OCI-LY7 (cell line): Measurements from ENCODE around the gene CBX2. TPM values are rescaled to one million over a fixed set of nuclear protein-coding genes. Genes with fewer than 3 reads are reported as not detected.

Source experiments
- BruUV-seq: library from RNA; stranded (reverse); fragments of 400-500 nt; replicated peaks from 2 replicates; lab custom pipeline; 2021; lab: Mats Ljungman, UMichigan
- CTCF ChIA-PET: fragments of 300-600 bp; sonication (Branson Sonifier 250); formaldehyde crosslinking; loops from one replicate; lab custom pipeline; 2022; ENCODE audit warnings: antibody characterized with exemption; ENCODE audit not compliant: unreplicated experiment; lab: Charles Lee
- POLR2A ChIA-PET: fragments of 300-600 bp; sonication (Branson Sonifier 250); formaldehyde crosslinking; loops from one replicate; lab custom pipeline; 2022; ENCODE audit warnings: antibody characterized with exemption; lab: Charles Lee
- DNase-seq: peaks from one replicate; pipeline ENCODE4 v3.0.0-alpha.2; 2015; ENCODE audit warnings: low spot score
- H2AFZ ChIP-seq: fragments of 200-600 bp; sonication (generic), shearing (Covaris generic); 2 replicates; pipeline ENCODE4 v1.6.1; 2014; ENCODE audit warnings: mild to moderate bottlenecking, antibody characterized with exemption, low read length, moderate library complexity
- H3K27ac ChIP-seq: fragments of 200-600 bp; sonication (generic); 2 replicates; pipeline ENCODE4 v1.5.1; 2014; ENCODE audit warnings: mixed run types, low read depth, mild to moderate bottlenecking, moderate library complexity, low read length, inconsistent platforms; ENCODE audit not compliant: poor library complexity, severe bottlenecking
- H3K36me3 ChIP-seq: fragments of 200-600 bp; sonication (generic); 2 replicates; pipeline ENCODE4 v1.6.1; 2014; ENCODE audit warnings: mild to moderate bottlenecking, antibody characterized with exemption, low read length, moderate library complexity, mixed read lengths; ENCODE audit not compliant: insufficient read depth
- H3K4me1 ChIP-seq: fragments of 200-600 bp; sonication (generic); 2 replicates; pipeline ENCODE4 v1.5.1; 2014; ENCODE audit warnings: mild to moderate bottlenecking, low read length; ENCODE audit not compliant: insufficient read depth, poor library complexity, severe bottlenecking
- H3K4me2 ChIP-seq: fragments of 200-600 bp; sonication (generic); 2 replicates; pipeline ENCODE4 v1.6.1; 2014; ENCODE audit warnings: mild to moderate bottlenecking, low read length
- H3K4me3 ChIP-seq: fragments of 200-600 bp; sonication (generic); 2 replicates; pipeline ENCODE4 v1.5.1; 2014; ENCODE audit warnings: mild to moderate bottlenecking, low read depth, low read length; ENCODE audit not compliant: poor library complexity, severe bottlenecking
- H3K79me2 ChIP-seq: fragments of 200-600 bp; sonication (generic); 2 replicates; pipeline ENCODE4 v1.6.1; 2016; ENCODE audit warnings: low read depth, mild to moderate bottlenecking, low read length, moderate library complexity, mixed read lengths; ENCODE audit not compliant: insufficient read depth
- H3K9me2 ChIP-seq: fragments of 200-600 bp; sonication (generic); 2 replicates; pipeline ENCODE4 v1.6.1; 2016; ENCODE audit warnings: mild to moderate bottlenecking, low read length, mixed read lengths; ENCODE audit not compliant: insufficient read depth
- H3K9me3 ChIP-seq: fragments of 200-600 bp; sonication (generic); 2 replicates; pipeline ENCODE4 v1.6.1; 2014; ENCODE audit warnings: mild to moderate bottlenecking, mixed run types, low read length, mixed read lengths
- H4K20me1 ChIP-seq: fragments of 200-600 bp; sonication (generic); 2 replicates; pipeline ENCODE4 v1.6.1; 2014; ENCODE audit warnings: mild to moderate bottlenecking, antibody characterized with exemption, low read length, moderate library complexity, mixed read lengths; ENCODE audit not compliant: insufficient read depth
- CTCF ChIP-seq: fragments of 200-600 bp; sonication (generic); conservative IDR thresholded peaks from 2 replicates; pipeline ENCODE4 v1.5.1; 2014; ENCODE audit warnings: mild to moderate bottlenecking, antibody characterized with exemption, low read length, moderate library complexity, mixed read lengths
- EZH2phosphoT487 ChIP-seq: fragments of 200-600 bp; sonication (generic); IDR thresholded peaks from 2 replicates; pipeline ENCODE4 v1.6.1; 2018; ENCODE audit warnings: low read depth, borderline replicate concordance, mild to moderate bottlenecking, mixed run types, antibody characterized with exemption, low read length, moderate library complexity, mixed read lengths
- intact Hi-C: fragments of 100-400 bp; cut with micrococcal nuclease; formaldehyde crosslinking; loops from one replicate; pipeline ENCODE4 v1.10.0; 2022; ENCODE audit not compliant: unreplicated experiment
- total RNA-seq, 2 experiments: library from RNA; depleted of rRNA in 1 of 2; stranded (reverse); fragments of >200 nt in 1 of 2; shearing (Covaris generic) in 1 of 2; gene quantifications; 2 replicates each; pipeline ENCODE4 v1.2.3, GENCODE V29; 2014 to 2022

The CBX2 gene
- total RNA-seq, 2 experiments from 2014 or later: 27.9 to 29.9 TPM

DNA sequence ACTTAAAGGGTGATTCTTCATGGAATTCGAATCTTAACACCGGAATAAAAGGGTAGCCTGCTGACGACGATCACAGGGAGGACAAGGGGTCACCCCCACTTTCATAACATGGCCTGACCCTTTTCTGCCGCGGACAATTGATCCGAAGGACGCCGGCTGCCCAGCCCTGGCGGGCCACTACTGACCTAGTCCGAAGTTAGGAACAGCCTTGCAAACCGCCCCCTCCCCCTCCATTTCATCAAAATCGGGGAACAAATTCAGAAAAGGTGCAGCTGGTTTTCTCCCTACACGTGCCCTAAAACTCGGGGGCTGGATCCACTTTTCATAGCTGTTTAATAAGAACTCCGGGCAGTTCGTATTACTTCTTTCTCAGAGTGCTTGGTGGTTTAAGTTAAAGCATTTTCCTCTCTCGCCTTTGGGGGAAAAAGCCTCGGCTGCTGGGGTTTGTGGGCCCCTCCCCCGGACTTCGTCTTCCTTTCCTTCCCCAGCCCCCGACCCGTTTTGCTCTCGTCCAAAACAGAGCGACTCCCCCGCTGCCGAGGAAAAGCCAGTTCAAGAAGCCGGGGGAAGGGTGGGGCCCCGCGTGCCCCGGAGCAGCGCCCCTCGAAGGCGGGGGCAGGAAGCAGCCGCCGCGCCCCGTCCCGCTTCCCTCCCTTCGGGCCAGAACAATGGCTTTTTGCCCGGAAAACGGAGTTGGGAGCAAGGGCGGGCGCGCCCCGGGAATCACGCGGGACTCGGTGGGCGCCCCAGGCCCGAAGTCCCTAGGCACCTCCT lies 641 bp upstream of the CBX2 start:
- Histone ChIP-seq H3K4me2 (peak overlapping the region; percentile 81), H3K4me1 (peaks cover 37% of the 10 kb centered on the region), H3K9me2 (no peaks in the 10 kb centered on the region), H3K4me3 (peak overlapping the region; percentile 64), H4K20me1 (peaks cover 10% of the 10 kb centered on the region; the same call in 1 of the 2 replicates), H3K27ac (no peak overlapping the region), H2AFZ (peak overlapping the region; percentile 71), H3K9me3 (no peaks in the 10 kb centered on the region), H3K79me2 (no peaks in the 10 kb centered on the region), H3K36me3 (peaks cover 10% of the 10 kb centered on the region)
- POLR2A ChIA-PET: interaction anchor here (0.7 kb wide), 1 partner anchor 18 kb away, joined by 3 read pairs; no protein-coding TSS in a partner anchor
- CTCF ChIA-PET: no interaction called here
- DNase-seq: peak; percentile 77
- TF ChIP-seq EZH2phosphoT487 (no peak), CTCF (peak; percentile 71)
- intact Hi-C loops: loop anchor here (5.0 kb wide), 1 partner anchor 35 kb away; no protein-coding TSS in a partner anchor
- BruUV-seq: no TSS peak

DNA sequence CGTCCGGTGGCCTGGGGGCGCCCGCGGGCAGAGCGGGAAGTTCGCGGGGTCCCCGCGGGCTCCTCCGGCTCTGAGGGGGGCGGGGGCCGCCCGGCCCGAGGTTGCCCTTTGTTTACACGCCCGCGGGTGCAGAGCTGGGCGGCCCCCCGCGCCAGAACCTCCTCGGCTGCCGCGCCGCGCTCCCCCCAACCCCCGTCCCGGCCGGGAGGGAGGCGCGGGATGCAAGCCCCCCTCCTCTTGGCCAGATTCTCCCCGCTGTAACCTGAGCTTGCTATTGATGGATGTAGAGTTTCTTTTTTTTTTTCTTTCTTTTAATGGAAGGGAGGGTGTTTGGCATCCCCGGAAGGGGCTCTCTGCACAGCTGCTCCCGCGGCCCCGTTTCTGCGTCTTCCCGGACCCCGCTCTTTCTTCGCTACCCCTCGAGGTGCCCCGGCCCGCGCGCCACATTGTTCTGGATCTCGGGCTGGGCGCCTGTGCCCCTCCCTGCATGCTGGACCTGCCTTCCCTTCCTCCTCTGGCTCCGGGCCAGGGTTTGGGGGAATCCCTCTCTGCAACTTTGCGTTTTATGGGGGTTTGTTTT lies 646 bp downstream of the CBX2 start:
- DNase-seq: peak; percentile 65
- peak overlapping the region; percentile 96 for H3K4me2 ChIP-seq
- no peaks in the 10 kb centered on the region for H3K9me2 ChIP-seq
- H3K4me1 ChIP-seq: peaks cover 37% of the 10 kb centered on the region
- peak overlapping the region; percentile 28 for H3K27ac ChIP-seq
- POLR2A ChIA-PET: interaction anchor here (0.6 to 1.7 kb wide), 3 partner anchors 34 to 1459 kb away, joined by 3 to 4 read pairs (median 3); no protein-coding TSS in a partner anchor
- CTCF ChIA-PET: interaction anchor here (0.6 kb wide), 1 partner anchor 65 kb away, joined by 4 read pairs; no protein-coding TSS in a partner anchor
- no peaks in the 10 kb centered on the region for H3K79me2 ChIP-seq
- peaks cover 10% of the 10 kb centered on the region; the same call in 1 of the 2 replicates for H4K20me1 ChIP-seq
- H3K36me3 ChIP-seq: peaks cover 10% of the 10 kb centered on the region
- peak; percentile 58 for TF ChIP-seq CTCF
- no peak for TF ChIP-seq EZH2phosphoT487
- H2AFZ ChIP-seq: peak overlapping the region; percentile 77
- no peaks in the 10 kb centered on the region for H3K9me3 ChIP-seq
- peak overlapping the region; percentile 95 for H3K4me3 ChIP-seq
- intact Hi-C loops: loop anchor here (2.0 to 5.0 kb wide), 2 partner anchors 18 to 36 kb away; partner anchors contain the start of gene CBX8
- no TSS peak for BruUV-seq
